Pancreas (tissue), 10 donors: ENCODE data around the gene PC. TPM values are rescaled to one million over a fixed set of nuclear protein-coding genes. Genes with fewer than 3 reads are reported as not detected.
A peak's percentile ranks its signal among the peaks of the same experiment; 100 is the strongest.

Experiments
- ATAC-seq, 4 donors: fragments of 200-7000 bp; cut with Tn5 transposase; one replicate each; pipeline versions ENCODE4 v1.8.0 to v1.9.1; 2020; ENCODE audit warnings: mild to moderate bottlenecking in 4 of 4, moderate library complexity in 4 of 4
- DNase-seq, 6 donors: peaks; one replicate each; pipeline ENCODE4 v3.0.0-alpha.2; 2020
- FAIRE-seq: peaks from 2 replicates; lab custom pipeline; 2012; peaks lifted over from hg19 to GRCh38; lab: Jason Lieb, UNC
- H3K27ac ChIP-seq, 4 donors: fragments of 200-600 bp; sonication (generic); 1 replicate in 3 of 4; 2 replicates in 1 of 4; pipeline versions ENCODE4 v1.5.0 to v1.8.0; 2020
- H3K27me3 ChIP-seq, 4 donors: fragments of 200-600 bp; one replicate each; pipeline ENCODE4 v1.8.0; 2021
- H3K36me3 ChIP-seq, 3 donors: fragments of 200-600 bp; sonication (generic) in 1 of 3; one replicate each; pipeline versions ENCODE4 v1.5.0 to v1.8.0; 2020 to 2021
- H3K4me1 ChIP-seq, 3 donors: fragments of 200-600 bp; one replicate each; pipeline ENCODE4 v1.8.0; 2021
- H3K4me3 ChIP-seq, 4 donors: fragments of 200-600 bp; sonication (generic) in 2 of 4; one replicate each; pipeline versions ENCODE4 v1.5.0 to v1.8.0; 2020 to 2021
- H3K9me3 ChIP-seq, 4 donors: fragments of 200-600 bp; one replicate each; pipeline ENCODE4 v1.8.0; 2021
- CTCF ChIP-seq, 4 donors: fragments of 200-600 bp; sonication (generic) in 3 of 4; IDR thresholded peaks; one replicate each; pipeline versions ENCODE4 v1.5.0 to v1.8.0; 2021; ENCODE audit warnings: antibody characterized with exemption in 4 of 4
- WGBS, 2 donors: extraction: QIAGEN DNeasy Blood & Tissue Kit; methylation state at CpG; one replicate each; pipeline ENCODE4 v1.1.7; 2013; 5-methylcytosine and 5-hydroxymethylcytosine counted together
- intact Hi-C, 3 donors: fragments of 100-400 bp; cut with DNase I; formaldehyde crosslinking; loops; one replicate each; pipeline versions ENCODE4 v1.11.1 to v1.14.2; 2022
- polyA plus RNA-seq, 2 donors: library from polyadenylated mRNA; stranded (reverse); fragments of 200-250 nt; gene quantifications; one replicate each; pipeline ENCODE4 v1.2.3, GENCODE V29; 2013
- total RNA-seq, 6 donors: library from RNA; stranded (reverse); fragmentation: NEBNext Ultra II Directional in 4 of 6; extraction: Animal tissue kit (Norgen Biotek cat#: 25700) in 4 of 6; gene quantifications; one replicate each; pipeline versions ENCODE4 v1.2.1 to v1.2.4, GENCODE V29; 2021 to 2023
- donor health status: healthy with polysubstance abuse.
- donor health status: DM: no; HTN: no; CAD: no; lungs with moderate emphysema.
- donor health status: DM: no; HTN: no; CAD: no.
- donor health status: control.
- donor health status: control.
- donor health status: Bipolar disorder and iron deficiency.
- donor health status: DM: yes; HTN: yes; CAD: no.
- donor health status: DM: no; HTN: no; CAD: no.
- donor health status: DM: no; HTN: no; CAD: no.
- donor health status: DM: yes; HTN: yes; CAD: no.

PC gene
- total and polyA plus RNA-seq, 8 donors, result 4.1 to 16.0 (median 10.4) TPM

- H3K4me3 ChIP-seq, result no peak overlapping the region
- no peak overlapping the region for H3K27ac ChIP-seq
- intact Hi-C loops, result no loop called here
- no peaks in the 10 kb centered on the region for H3K4me1 ChIP-seq
- no peaks in the 10 kb centered on the region for H3K9me3 ChIP-seq
- FAIRE-seq, result no peak
- H3K27me3 ChIP-seq, result no peaks in the 10 kb centered on the region
- no peak for DNase-seq
- peak in 1 of 4 donors; percentile 23 for ATAC-seq
- no peak for TF ChIP-seq CTCF (IDR thresholded peaks at IDR 0.05)
- H3K36me3 ChIP-seq, result no peaks in the 10 kb centered on the region
Observed at GRCh38 chr11:66922551-66922950, 35.6 kb downstream of the PC start.

GRCh38 chr11:66920978-66921784 is 37.0 kb downstream of the PC start:
- no peak for TF ChIP-seq CTCF (IDR thresholded peaks at IDR 0.05)
- H3K27me3 ChIP-seq, result no peaks in the 10 kb centered on the region
- DNase-seq (no peak), ATAC-seq (peak in 1 of 4 donors; percentile 43), FAIRE-seq (no peak)
- no peaks in the 10 kb centered on the region for H3K4me1 ChIP-seq
- WGBS, 2 donors, result 87 to 89% methylated on average over 18 of the region's 18 CpGs
- no peak overlapping the region for H3K4me3 ChIP-seq
- no peak overlapping the region for H3K27ac ChIP-seq
- intact Hi-C loops, result no loop called here
- H3K36me3 ChIP-seq, result no peaks in the 10 kb centered on the region
- H3K9me3 ChIP-seq, result no peaks in the 10 kb centered on the region

GRCh38 chr11:66919923-66920322 is 38.3 kb downstream of the PC start:
- H3K4me3 ChIP-seq, result no peak overlapping the region
- no peaks in the 10 kb centered on the region for H3K27me3 ChIP-seq
- TF ChIP-seq CTCF (IDR thresholded peaks at IDR 0.05), result no peak
- no peaks in the 10 kb centered on the region for H3K9me3 ChIP-seq
- WGBS, 2 donors, result 76 to 82% methylated on average over 6 of the region's 6 CpGs
- H3K27ac ChIP-seq, result no peak overlapping the region
- H3K36me3 ChIP-seq, result no peaks in the 10 kb centered on the region
- ATAC-seq (no peak), DNase-seq (no peak), FAIRE-seq (no peak)
- intact Hi-C loops, result no loop called here
- H3K4me1 ChIP-seq, result no peaks in the 10 kb centered on the region

- no peak overlapping the region for H3K27ac ChIP-seq
- no peaks in the 10 kb centered on the region for H3K27me3 ChIP-seq
- H3K4me3 ChIP-seq, result no peak overlapping the region
- no peaks in the 10 kb centered on the region for H3K4me1 ChIP-seq
- ATAC-seq (no peak), DNase-seq (no peak), FAIRE-seq (no peak)
- no peak for TF ChIP-seq CTCF (IDR thresholded peaks at IDR 0.05)
- H3K36me3 ChIP-seq, result no peaks in the 10 kb centered on the region
- intact Hi-C loops, result no loop called here
- H3K9me3 ChIP-seq, result no peaks in the 10 kb centered on the region
- WGBS, 2 donors, result 63 to 75% methylated on average over 3 of the region's 3 CpGs
Observed at GRCh38 chr11:66918741-66919140, 39.4 kb downstream of the PC start.

- DNase-seq, result no peak
- no peak for ATAC-seq
- Histone ChIP-seq H3K4me1 (no peaks in the 10 kb centered on the region), H3K36me3 (no peaks in the 10 kb centered on the region), H3K27ac (no peak overlapping the region), H3K9me3 (no peaks in the 10 kb centered on the region), H3K4me3 (no peak overlapping the region), H3K27me3 (no peaks in the 10 kb centered on the region)
- 89 to 92% methylated on average over 7 of the region's 7 CpGs for WGBS, 2 donors
- no peak for FAIRE-seq
- intact Hi-C loops, result no loop called here
- TF ChIP-seq CTCF (IDR thresholded peaks at IDR 0.05), result no peak
Observed at GRCh38 chr11:66915866-66916265, 42.3 kb downstream of the PC start.
